ENCODE data around the gene ARL5A.

DNA sequence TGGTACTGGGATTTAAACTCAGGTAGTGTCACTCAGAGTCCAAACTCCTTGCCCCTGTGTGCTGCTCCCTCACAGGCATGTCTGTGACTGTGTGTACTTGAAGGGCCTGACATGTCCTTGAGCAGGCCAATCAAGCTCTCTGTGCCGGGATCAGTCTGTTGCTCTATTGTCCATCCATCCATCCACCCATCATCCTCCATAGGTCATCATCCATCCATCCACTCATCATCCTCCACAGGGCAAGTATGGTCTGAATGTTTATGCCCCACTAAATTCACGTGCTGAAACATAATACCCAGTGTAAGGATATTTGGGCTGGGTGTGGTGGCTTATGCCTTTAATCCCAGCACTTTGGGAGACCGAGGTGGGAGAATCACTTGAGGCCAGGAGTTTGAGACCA is 69.5 kb downstream of the ARL5A start:
- TF ChIP-seq, protein P1, sequence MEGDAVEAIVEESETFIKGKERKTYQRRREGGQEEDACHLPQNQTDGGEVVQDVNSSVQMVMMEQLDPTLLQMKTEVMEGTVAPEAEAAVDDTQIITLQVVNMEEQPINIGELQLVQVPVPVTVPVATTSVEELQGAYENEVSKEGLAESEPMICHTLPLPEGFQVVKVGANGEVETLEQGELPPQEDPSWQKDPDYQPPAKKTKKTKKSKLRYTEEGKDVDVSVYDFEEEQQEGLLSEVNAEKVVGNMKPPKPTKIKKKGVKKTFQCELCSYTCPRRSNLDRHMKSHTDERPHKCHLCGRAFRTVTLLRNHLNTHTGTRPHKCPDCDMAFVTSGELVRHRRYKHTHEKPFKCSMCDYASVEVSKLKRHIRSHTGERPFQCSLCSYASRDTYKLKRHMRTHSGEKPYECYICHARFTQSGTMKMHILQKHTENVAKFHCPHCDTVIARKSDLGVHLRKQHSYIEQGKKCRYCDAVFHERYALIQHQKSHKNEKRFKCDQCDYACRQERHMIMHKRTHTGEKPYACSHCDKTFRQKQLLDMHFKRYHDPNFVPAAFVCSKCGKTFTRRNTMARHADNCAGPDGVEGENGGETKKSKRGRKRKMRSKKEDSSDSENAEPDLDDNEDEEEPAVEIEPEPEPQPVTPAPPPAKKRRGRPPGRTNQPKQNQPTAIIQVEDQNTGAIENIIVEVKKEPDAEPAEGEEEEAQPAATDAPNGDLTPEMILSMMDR (IDR thresholded peaks at IDR 0.05), result no peak
- no peak for TF ChIP-seq POLR2A (IDR thresholded peaks at IDR 0.05)

All from adrenal gland (tissue), 5 donors.